ENCODE measurements around the gene GPA33. TPM values are rescaled to one million over a fixed set of nuclear protein-coding genes. Genes with fewer than 3 reads are reported as not detected.

GPA33 gene
- total RNA-seq, 2 donors from 2014 or later = 1.5 TPM; not detected in 1

- H3K4me3 ChIP-seq = no peak overlapping the region
- no peak overlapping the region for H3K27ac ChIP-seq
Observed at GRCh38 chr1:167077128-167077867, 12.9 kb downstream of the GPA33 start.

GRCh38 chr1:167076136-167076710 is 14.0 kb downstream of the GPA33 start:
- no peak for DNase-seq (ENCODE audit: low spot score)
- Histone ChIP-seq H3K27ac (no peak overlapping the region), H3K4me1 (peaks cover 0 to 3% of the 10 kb centered on the region in 2 donors), H3K27me3 (no peaks in the 10 kb centered on the region), H3K9me3 (no peaks in the 10 kb centered on the region), H3K36me3 (no peaks in the 10 kb centered on the region), H3K4me3 (no peak overlapping the region)
- TF ChIP-seq CTCF (IDR thresholded peaks at IDR 0.05) = no peak

More at GRCh38 chr1:167077128-167077867, 12.9 kb downstream of the GPA33 start:
- Histone ChIP-seq H3K27me3 (no peaks in the 10 kb centered on the region), H3K36me3 (no peaks in the 10 kb centered on the region), H3K9me3 (no peaks in the 10 kb centered on the region), H3K4me1 (peaks cover 0 to 3% of the 10 kb centered on the region in 2 donors)
- no peak for DNase-seq (ENCODE audit: low spot score)
- no peak for TF ChIP-seq CTCF (IDR thresholded peaks at IDR 0.05)

- Histone ChIP-seq H3K9me3 (no peaks in the 10 kb centered on the region), H3K4me1 (no peaks in the 10 kb centered on the region), H3K4me3 (no peak overlapping the region), H3K36me3 (no peaks in the 10 kb centered on the region), H3K27ac (no peak overlapping the region), H3K27me3 (no peaks in the 10 kb centered on the region)
- DNase-seq (ENCODE audit: low spot score) = no peak
- TF ChIP-seq CTCF (IDR thresholded peaks at IDR 0.05) = no peak
Observed at GRCh38 chr1:167071286-167071685, 18.9 kb downstream of the GPA33 start.

- no peaks in the 10 kb centered on the region for H3K9me3 ChIP-seq
- no peak overlapping the region for H3K4me3 ChIP-seq
- H3K27ac ChIP-seq = no peak overlapping the region
- no peaks in the 10 kb centered on the region for H3K27me3 ChIP-seq
- H3K4me1 ChIP-seq = no peaks in the 10 kb centered on the region
- no peaks in the 10 kb centered on the region for H3K36me3 ChIP-seq
- DNase-seq (ENCODE audit: low spot score) = no peak
- TF ChIP-seq CTCF (IDR thresholded peaks at IDR 0.05) = no peak
Observed at GRCh38 chr1:167068761-167069160, 21.4 kb downstream of the GPA33 start.

GRCh38 chr1:167067904-167068303 is 22.3 kb downstream of the GPA33 start:
- Histone ChIP-seq H3K9me3 (no peaks in the 10 kb centered on the region), H3K27me3 (no peaks in the 10 kb centered on the region), H3K27ac (no peak overlapping the region), H3K36me3 (no peaks in the 10 kb centered on the region), H3K4me1 (no peaks in the 10 kb centered on the region), H3K4me3 (no peak overlapping the region)
- TF ChIP-seq CTCF (IDR thresholded peaks at IDR 0.05) = no peak
- DNase-seq (ENCODE audit: low spot score) = no peak
